Subcutaneous abdominal adipose tissue (tissue), 5 donors: ENCODE measurements around the gene SLC35E2B.

Source experiments
- H3K27ac ChIP-seq: one replicate; pipeline ENCODE4 v1.7.0; 2013; ENCODE audit warnings: low read depth, mild to moderate bottlenecking, inconsistent platforms, low read length, moderate library complexity
- H3K27me3 ChIP-seq, 5 donors: one replicate each; pipeline ENCODE4 v1.7.0; 2013; ENCODE audit warnings: low read length in 5 of 5, inconsistent platforms in 1 of 5; ENCODE audit not compliant: control insufficient read depth in 5 of 5, insufficient read depth in 4 of 5
- H3K36me3 ChIP-seq, 5 donors: one replicate each; pipeline ENCODE4 v1.7.0; 2013; ENCODE audit warnings: low read length in 5 of 5; ENCODE audit not compliant: control insufficient read depth in 5 of 5, insufficient read depth in 5 of 5
- H3K4me1 ChIP-seq, 5 donors: one replicate each; pipeline ENCODE4 v1.7.0; 2013; ENCODE audit warnings: low read length in 5 of 5, mild to moderate bottlenecking in 3 of 5, moderate library complexity in 1 of 5; ENCODE audit not compliant: control insufficient read depth in 5 of 5, insufficient read depth in 5 of 5
- H3K4me3 ChIP-seq, 5 donors: one replicate each; pipeline ENCODE4 v1.7.0; 2013; ENCODE audit warnings: low read length in 5 of 5, low read depth in 1 of 5
- H3K9ac ChIP-seq, 5 donors: one replicate each; pipeline ENCODE4 v1.7.0; 2013; ENCODE audit warnings: low read length in 5 of 5, mild to moderate bottlenecking in 4 of 5, moderate library complexity in 3 of 5
- H3K9me3 ChIP-seq, 5 donors: one replicate each; pipeline ENCODE4 v1.7.0; 2013; ENCODE audit warnings: low read length in 5 of 5; ENCODE audit not compliant: control insufficient read depth in 5 of 5
- donor health status: healthy.
- donor health status: healthy.
- donor health status: healthy.
- donor health status: healthy.
- donor health status: healthy.

Gene SLC35E2B

DNA sequence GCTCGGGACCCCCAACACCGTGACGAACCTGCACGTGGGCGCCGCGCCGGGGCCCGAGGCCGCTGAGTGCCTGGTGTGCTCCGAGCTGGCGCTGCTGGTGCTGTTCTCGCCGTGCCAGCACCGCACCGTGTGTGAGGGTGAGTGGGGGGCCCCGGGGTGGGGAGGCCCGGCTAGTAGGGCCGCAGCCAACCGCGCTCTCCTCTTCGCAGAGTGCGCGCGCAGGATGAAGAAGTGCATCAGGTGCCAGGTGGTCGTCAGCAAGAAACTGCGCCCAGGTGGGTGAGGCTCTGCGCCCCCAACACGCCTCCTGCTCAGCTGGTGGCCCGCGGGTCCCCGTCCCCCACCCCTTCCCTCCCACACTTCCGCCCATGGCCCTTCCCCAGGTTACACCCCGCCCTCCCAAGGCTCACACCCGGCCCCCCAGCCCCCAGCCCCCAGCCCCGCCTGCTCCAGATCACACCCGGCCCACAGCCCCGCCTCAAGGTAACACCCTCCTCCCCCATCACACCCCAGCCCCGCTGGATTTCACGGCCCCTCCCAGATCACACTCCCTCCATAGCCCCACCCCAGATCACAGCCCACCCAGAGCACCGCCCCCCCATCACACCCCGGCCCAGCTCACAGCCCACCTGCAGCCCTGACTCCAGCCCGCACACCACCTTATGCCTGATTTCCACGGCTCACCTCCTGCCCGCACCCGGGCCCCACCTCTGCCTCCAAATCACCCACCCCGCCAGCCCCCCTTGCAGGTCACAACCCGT, 63.0 kb downstream of the SLC35E2B start:
- Histone ChIP-seq H3K27ac (no peak overlapping the region), H3K4me3 (no peak overlapping the region), H3K4me1 (peaks cover 0 to 11% (median 5%) of the 10 kb centered on the region in 5 donors), H3K9me3 (no peaks in the 10 kb centered on the region), H3K27me3 (peaks cover 0 to 15% (median 3%) of the 10 kb centered on the region in 5 donors), H3K36me3 (peaks cover 0 to 22% (median 19%) of the 10 kb centered on the region in 5 donors), H3K9ac (no peak overlapping the region)

DNA sequence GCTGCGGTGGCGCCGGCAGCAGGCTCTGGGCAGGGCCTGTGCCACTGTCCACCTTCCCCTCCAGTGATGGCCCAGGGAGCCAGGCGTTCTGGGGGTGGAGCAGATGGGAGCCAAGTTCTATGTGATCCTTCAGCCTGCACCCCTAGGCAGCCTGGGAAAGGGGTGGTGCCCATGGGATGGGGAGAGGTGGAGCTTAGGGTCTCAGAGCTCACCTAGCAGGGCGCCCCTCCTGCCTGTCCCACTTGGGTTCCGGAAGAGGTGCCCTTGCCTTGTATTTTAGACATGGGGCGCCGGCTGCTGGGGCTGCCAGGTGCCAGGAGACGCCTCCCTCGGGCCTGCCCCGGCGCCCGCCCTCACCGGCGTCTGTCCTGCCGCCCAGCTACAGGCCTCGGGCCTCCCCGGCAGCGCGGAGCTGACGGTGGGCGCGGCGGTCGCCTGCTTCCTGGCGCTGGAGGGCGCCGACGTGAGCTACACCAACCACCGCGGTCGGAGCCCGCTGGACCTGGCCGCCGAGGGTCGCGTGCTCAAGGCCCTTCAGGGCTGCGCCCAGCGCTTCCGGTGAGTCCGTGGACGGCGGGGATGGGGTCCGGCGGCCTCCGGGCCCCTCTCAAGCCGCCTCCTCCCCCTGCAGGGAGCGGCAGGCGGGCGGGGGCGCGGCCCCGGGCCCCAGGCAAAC, 63.7 kb downstream of the SLC35E2B start:
- H3K27me3 ChIP-seq, result peaks cover 0 to 15% (median 3%) of the 10 kb centered on the region in 5 donors
- peaks cover 0 to 27% (median 23%) of the 10 kb centered on the region in 5 donors for H3K36me3 ChIP-seq
- no peak overlapping the region for H3K4me3 ChIP-seq
- H3K4me1 ChIP-seq, result peaks cover 0 to 11% (median 5%) of the 10 kb centered on the region in 5 donors
- H3K9me3 ChIP-seq, result no peaks in the 10 kb centered on the region
- no peak overlapping the region for H3K9ac ChIP-seq
- H3K27ac ChIP-seq, result no peak overlapping the region

DNA sequence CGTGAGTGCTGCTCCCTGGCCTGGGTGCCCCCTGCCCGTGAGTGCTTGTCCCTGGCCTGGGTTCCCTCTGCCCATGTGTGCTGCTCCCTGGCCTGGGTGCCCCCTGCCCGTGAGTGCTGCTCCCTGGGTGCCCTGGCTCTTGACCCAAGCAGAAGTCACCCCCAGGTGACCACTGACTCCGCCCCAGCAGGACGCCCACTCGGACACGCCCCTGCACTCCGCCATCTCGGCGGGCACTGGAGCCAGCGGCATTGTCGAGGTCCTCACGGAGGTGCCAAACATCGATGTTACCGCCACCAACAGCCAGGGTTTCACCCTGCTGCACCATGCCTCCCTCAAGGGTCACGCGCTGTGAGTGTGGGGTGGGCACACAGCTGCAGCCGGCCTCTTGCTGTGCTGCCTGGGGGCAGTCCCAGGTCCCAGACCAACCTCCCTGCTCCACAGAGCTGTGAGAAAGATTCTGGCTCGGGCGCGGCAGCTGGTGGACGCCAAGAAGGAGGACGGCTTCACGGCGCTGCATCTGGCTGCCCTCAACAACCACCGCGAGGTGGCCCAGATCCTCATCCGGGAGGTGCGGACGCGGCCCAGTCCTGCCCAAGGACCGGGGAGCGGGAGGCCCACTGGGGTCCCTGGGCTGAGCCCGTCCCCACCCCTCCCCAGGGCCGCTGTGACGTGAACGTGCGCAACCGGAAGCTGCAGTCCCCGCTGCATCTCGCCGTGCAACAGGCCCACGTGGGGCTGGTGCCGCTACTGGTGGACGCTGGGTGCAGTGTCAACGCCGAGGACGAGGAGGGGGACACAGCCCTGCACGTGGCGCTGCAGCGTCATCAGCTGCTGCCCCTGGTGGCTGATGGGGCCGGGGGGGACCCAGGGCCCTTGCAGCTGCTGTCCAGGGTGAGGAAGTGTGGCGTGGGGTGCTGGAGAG, 64.5 kb downstream of the SLC35E2B start:
- Histone ChIP-seq H3K9ac (no peak overlapping the region), H3K9me3 (no peaks in the 10 kb centered on the region), H3K4me3 (no peak overlapping the region), H3K27ac (no peak overlapping the region), H3K36me3 (peaks cover 0 to 29% (median 25%) of the 10 kb centered on the region in 5 donors), H3K4me1 (peaks cover 0 to 11% (median 5%) of the 10 kb centered on the region in 5 donors), H3K27me3 (peaks cover 0 to 15% (median 3%) of the 10 kb centered on the region in 5 donors)

DNA sequence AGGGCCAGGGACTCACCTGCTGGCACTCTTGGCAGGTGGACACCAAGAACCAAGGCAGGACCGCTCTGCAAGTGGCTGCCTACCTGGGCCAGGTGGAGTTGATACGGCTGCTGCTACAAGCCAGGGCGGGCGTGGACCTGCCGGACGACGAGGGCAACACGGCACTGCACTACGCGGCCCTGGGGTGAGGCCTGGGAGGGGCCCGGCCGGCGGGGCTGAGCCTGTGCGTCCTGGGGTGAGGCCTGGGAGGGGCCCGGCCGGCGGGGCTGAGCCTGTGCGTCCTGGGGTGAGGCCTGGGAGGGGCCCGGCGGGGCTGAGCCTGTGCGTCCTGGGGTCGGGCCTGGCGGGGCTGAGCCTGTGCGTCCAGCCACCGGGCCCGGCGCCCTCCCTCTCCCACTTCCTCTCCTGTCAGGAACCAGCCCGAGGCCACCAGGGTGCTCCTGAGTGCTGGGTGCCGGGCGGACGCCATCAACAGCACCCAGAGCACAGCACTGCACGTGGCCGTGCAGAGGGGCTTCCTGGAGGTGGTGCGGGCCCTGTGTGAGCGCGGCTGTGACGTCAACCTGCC, 65.2 kb downstream of the SLC35E2B start:
- H3K4me3 ChIP-seq, result no peak overlapping the region

DNA sequence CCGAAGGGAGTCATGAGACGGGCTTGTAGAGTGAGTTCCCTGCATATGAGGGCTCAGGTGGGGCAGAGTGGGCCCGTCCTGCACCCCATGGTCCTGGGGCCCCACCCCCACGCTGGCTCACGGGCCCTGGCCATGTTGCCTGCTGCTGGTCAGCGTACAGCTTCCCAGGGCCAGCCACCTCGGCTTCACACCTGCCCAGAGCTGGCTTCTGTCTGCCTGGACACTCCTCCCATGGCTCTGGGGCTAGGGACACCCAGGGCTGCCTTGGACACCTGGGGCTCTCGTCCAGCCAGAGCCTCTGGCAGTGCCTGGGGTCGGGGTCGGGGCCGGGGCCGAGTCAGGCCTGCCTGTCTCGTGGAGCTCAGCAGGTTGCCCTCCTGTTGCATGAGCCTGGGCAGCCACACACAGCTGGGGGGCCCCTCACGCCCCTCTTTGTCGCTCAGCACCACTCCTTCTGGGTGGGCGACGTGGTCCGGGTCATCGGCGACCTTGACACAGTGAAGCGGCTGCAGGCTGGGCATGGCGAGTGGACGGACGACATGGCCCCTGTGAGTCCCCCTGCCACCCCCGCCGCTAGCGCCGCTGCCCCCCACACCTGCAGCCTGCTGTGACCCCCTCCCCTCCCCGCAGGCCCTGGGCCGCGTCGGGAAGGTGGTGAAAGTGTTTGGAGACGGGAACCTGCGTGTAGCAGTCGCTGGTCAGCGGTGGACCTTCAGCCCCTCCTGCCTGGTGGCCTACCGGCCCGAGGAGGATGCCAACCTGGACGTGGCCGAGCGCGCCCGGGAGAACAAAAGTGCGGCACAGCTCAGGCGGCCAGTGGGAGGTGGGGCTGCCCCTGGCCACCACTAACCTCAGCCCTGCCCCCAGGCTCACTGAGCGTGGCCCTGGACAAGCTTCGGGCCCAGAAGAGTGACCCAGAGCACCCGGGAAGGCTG, 66.1 kb downstream of the SLC35E2B start:
- no peaks in the 10 kb centered on the region for H3K9me3 ChIP-seq
- H3K27me3 ChIP-seq, result peaks cover 0 to 9% (median 0%) of the 10 kb centered on the region in 5 donors
- no peak overlapping the region for H3K9ac ChIP-seq
- peaks cover 0 to 5% (median 0%) of the 10 kb centered on the region in 5 donors for H3K4me1 ChIP-seq
- H3K27ac ChIP-seq, result no peak overlapping the region
- H3K4me3 ChIP-seq, result no peak overlapping the region
- H3K36me3 ChIP-seq, result peaks cover 0 to 29% (median 25%) of the 10 kb centered on the region in 5 donors

More for the DNA sequence above, 65.2 kb downstream of the SLC35E2B start:
- H3K27me3 ChIP-seq, result peaks cover 0 to 15% (median 3%) of the 10 kb centered on the region in 5 donors
- H3K36me3 ChIP-seq, result peaks cover 0 to 29% (median 25%) of the 10 kb centered on the region in 5 donors
- H3K4me1 ChIP-seq, result peaks cover 0 to 11% (median 5%) of the 10 kb centered on the region in 5 donors
- H3K9ac ChIP-seq, result no peak overlapping the region
- no peak overlapping the region for H3K27ac ChIP-seq
- H3K9me3 ChIP-seq, result no peaks in the 10 kb centered on the region

DNA sequence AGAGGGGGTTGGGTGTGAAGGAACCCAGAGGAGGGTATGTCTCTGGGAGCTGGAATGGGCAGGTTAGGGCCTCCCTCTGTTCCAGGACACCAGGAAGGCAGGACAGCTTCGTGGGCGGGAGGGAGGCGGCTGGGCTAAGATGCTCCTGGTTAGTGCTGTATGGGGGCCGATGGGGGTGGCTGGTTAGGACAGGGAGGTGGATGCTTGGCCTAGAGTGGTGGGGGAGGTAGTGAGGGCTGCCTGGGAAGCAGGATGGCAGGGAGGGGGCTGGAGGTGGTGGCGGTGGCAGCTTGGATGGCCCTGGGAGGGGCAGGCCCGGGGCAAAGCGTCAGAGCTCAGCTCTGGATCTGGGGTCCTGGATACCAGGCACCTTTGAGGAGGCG, 66.8 kb downstream of the SLC35E2B start:
- no peak overlapping the region for H3K27ac ChIP-seq
- peaks cover 0 to 29% (median 25%) of the 10 kb centered on the region in 5 donors for H3K36me3 ChIP-seq
- no peak overlapping the region for H3K4me3 ChIP-seq
- no peak overlapping the region for H3K9ac ChIP-seq
- peaks cover 0 to 9% (median 0%) of the 10 kb centered on the region in 5 donors for H3K27me3 ChIP-seq
- peaks cover 0 to 5% (median 0%) of the 10 kb centered on the region in 5 donors for H3K4me1 ChIP-seq
- no peaks in the 10 kb centered on the region for H3K9me3 ChIP-seq

DNA sequence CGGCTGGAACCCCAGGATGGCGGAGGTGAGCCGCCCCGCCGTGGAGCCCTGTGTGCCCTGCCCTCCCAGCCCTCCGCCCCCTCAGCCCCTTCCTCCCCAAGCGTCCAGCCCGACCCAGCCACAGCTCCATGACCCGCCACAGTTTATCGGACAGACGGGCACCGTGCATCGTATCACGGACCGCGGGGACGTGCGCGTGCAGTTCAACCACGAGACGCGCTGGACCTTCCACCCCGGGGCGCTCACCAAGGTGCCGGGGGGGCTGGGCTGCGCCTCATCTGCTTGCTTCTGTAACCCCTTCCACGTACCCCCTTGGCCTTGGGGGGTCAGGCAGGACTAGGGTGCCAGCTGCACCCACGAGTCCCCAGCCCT, 67.2 kb downstream of the SLC35E2B start:
- H3K36me3 ChIP-seq, result peaks cover 0 to 29% (median 25%) of the 10 kb centered on the region in 5 donors

DNA sequence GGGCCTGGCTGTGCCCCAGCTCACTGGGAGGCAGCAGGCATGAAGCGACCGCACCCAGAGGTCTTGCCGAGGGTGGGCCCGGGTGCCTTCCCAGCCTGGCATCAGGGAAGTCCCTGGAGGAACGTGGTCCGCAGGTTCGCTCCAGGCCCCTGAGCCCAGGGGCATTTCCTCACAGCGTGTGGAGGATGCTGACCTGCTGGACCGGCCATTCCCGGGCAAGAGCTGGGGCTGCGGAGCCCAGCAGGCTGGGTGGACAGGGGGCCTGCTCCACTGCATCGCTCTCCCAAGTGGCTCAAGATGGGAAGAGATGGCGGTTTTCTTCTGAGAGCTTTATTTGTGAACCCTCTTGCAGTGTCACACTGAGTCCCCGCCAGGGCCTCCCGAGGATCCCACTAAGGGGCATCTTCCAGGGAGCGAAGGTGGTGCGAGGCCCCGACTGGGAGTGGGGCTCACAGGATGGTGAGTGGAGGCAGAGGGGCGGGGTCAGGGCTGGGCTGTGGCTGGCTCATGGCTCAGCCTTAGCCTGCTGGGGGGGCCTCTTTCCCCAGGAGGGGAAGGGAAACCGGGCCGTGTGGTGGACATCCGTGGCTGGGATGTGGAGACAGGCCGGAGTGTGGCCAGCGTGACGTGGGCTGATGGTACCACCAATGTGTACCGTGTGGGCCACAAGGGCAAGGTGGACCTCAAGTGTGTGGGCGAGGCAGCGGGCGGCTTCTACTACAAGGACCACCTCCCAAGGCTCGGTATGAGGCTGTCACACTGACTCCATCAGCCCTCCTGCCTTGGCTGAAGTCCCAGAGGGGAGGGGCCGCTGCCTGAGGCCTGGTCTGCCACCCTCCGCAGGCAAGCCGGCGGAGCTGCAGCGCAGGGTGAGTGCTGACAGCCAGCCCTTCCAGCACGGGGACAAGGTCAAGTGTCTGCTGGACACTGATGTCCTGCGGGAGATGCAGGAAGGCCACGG, 67.9 kb downstream of the SLC35E2B start:
- no peak overlapping the region for H3K9ac ChIP-seq

More for the DNA sequence above, 67.2 kb downstream of the SLC35E2B start:
- no peak overlapping the region for H3K9ac ChIP-seq
- H3K27me3 ChIP-seq, result peaks cover 0 to 9% (median 0%) of the 10 kb centered on the region in 5 donors
- H3K27ac ChIP-seq, result no peak overlapping the region
- H3K4me1 ChIP-seq, result peaks cover 0 to 2% (median 0%) of the 10 kb centered on the region in 5 donors
- no peaks in the 10 kb centered on the region for H3K9me3 ChIP-seq
- H3K4me3 ChIP-seq, result no peak overlapping the region

More for the DNA sequence above, 67.9 kb downstream of the SLC35E2B start:
- Histone ChIP-seq H3K4me1 (no peaks in the 10 kb centered on the region), H3K4me3 (no peak overlapping the region), H3K27me3 (peaks cover 0 to 7% (median 0%) of the 10 kb centered on the region in 5 donors), H3K9me3 (no peaks in the 10 kb centered on the region), H3K27ac (no peak overlapping the region), H3K36me3 (peaks cover 0 to 29% (median 25%) of the 10 kb centered on the region in 5 donors)
